C4-2B (cell line): ENCODE measurements around the gene SLC2A11.

Experiments
- H3K27ac ChIP-seq: fragments of 450-650 bp; 2 replicates; pipeline ENCODE4 v1.5.1; 2017
- ZFX ChIP-seq: fragments of 450-650 bp; IDR thresholded peaks from 2 replicates; pipeline ENCODE4 v1.6.1; 2017
- TF ChIP-seq, protein P1 (sequence below): fragments of 450-650 bp; conservative IDR thresholded peaks from 2 replicates; pipeline ENCODE4 v1.5.1; 2017; ENCODE audit warnings: mild to moderate bottlenecking

Gene SLC2A11

DNA sequence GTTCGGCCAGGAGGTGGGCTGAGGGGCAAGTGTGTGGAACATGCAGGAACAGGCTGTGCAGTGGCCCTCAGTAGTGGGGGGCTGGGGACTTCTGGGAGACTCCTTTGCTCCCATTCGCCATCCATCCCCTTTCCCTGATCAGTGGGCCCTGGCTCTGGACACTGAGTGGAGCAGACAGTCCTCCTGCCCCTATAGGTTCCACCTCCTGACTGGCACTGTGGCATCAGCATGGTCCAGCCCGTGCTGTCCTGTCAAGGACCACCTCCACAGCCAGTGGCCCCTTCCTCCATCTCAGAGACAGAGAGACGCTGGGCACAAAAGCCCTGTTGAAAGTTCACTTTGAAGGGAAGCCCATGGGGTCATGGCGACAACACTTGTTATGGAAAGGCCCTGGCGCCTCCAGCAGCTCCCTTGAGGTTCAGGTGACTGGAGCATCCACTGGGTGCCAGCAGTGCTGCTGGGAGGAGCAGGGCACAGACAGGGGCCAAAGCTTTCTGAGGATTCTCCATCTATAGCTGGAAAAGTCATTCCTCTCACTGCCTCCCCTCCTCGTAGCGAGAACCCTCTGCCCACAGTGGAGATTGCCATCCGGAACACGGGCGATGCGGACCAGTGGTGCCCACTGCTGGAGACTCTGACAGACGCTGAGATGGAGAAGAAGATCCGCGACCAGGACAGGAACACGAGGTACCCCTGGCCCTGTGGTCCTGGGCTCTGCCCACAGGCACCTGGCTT, 24.5 kb upstream of the SLC2A11 start:
- no peak for TF ChIP-seq ZFX
- TF ChIP-seq, protein P1, sequence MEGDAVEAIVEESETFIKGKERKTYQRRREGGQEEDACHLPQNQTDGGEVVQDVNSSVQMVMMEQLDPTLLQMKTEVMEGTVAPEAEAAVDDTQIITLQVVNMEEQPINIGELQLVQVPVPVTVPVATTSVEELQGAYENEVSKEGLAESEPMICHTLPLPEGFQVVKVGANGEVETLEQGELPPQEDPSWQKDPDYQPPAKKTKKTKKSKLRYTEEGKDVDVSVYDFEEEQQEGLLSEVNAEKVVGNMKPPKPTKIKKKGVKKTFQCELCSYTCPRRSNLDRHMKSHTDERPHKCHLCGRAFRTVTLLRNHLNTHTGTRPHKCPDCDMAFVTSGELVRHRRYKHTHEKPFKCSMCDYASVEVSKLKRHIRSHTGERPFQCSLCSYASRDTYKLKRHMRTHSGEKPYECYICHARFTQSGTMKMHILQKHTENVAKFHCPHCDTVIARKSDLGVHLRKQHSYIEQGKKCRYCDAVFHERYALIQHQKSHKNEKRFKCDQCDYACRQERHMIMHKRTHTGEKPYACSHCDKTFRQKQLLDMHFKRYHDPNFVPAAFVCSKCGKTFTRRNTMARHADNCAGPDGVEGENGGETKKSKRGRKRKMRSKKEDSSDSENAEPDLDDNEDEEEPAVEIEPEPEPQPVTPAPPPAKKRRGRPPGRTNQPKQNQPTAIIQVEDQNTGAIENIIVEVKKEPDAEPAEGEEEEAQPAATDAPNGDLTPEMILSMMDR = no peak
- no peak overlapping the region for H3K27ac ChIP-seq

DNA sequence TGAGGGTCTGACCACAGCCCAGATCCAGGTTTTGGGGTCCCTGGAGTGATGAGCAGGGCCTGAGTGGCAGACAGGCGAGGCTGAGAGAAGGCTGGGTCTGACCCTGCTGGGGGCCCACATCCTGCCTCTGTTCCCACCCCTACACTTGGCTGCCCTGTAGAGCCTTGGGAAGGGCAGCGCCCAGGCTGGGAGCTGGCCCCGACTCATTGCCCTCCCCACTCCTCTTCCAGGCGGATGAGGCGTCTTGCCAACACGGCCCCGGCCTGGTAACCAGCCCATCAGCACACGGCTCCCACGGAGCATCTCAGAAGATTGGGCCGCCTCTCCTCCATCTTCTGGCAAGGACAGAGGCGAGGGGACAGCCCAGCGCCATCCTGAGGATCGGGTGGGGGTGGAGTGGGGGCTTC, 23.8 kb upstream of the SLC2A11 start:
- no peak for TF ChIP-seq ZFX
- TF ChIP-seq, protein P1 = no peak
- H3K27ac ChIP-seq = no peak overlapping the region

DNA sequence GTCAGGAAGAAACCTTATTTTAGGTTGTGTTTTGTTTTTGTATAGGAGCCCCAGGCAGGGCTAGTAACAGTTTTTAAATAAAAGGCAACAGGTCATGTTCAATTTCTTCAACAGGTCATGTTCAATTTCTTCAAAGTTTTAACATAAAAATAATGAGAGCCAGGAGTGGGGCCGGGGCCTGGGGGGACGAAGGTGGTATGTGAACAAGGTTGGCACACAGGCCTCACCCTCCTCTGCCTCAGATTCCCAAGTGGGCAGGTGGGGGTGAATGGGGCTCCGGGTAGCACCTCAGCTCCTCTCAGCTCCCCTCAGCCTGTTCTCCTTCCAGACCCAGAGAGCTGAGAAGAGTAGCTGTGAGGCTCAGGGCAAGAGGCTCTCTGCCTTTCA, 23.3 kb upstream of the SLC2A11 start:
- TF ChIP-seq, protein P1 = no peak
- no peak for TF ChIP-seq ZFX
- no peak overlapping the region for H3K27ac ChIP-seq

DNA sequence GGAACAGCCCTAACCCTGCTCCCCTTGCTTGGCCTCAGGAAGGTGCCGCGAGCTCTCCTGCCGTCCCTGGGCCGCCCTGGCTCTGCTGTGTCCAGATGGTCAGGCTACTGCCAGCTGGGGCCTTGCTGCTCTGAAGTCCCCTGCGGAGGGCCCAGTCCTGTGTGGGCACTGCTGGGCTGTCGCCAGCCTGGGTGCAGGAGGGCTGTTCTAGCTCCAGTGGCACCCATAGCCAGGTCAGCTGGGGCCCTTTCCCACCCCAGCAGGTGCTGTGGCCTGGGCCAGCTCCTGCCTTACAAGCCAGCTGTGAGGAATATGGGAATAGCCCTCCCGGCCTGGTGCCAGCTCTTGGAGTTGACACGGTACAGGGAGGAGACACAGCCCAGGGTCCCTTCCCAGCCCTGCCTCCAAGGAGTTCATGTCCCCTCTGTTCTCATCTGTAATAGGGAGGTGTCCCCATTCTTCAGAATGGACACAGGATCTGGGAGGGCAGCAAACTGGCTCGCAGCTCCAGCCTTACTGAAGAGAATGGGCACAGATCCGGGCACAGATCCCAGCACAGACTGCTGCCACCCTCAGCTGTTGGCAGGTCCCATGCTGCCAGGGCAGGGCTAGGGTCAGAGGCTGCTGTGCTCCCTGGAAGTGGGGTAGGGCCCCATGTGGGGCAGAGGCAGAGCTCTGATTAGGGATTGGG, 22.7 kb upstream of the SLC2A11 start:
- H3K27ac ChIP-seq = no peak overlapping the region
- TF ChIP-seq, protein P1 = no peak
- no peak for TF ChIP-seq ZFX

DNA sequence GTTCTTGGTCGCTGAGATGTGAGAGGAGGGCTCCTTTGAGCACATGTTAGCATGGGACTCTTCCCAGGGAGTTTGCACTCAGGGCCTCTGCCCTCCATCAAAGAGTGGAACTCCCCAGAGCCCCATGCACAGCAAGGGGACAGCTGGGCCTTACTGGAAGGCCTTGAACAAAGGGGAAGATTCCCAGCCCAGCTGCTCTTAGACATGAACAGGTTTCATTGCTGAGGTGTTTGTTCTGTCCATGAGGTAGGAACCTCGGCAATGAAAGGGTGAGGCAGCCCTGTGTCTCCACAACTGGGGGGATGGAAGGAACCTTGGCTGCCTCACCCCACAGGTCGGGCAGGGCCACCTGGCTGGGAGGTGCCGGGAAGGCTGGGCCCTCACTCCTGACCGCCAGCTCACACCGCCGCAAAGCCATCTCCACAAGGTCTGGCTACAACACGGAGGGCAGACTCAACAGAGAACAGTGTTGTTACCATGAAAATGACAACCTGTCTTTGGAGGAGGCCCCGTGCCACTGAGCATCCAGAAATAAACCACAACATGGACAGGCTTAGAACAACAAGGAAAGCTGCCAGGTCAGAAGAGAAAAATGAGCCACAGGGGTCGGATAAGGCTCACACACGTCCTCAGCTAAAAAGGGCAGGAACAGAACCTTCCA, 22.1 kb upstream of the SLC2A11 start:
- TF ChIP-seq, protein P1 = no peak
- no peak for TF ChIP-seq ZFX
- H3K27ac ChIP-seq = no peak overlapping the region

DNA sequence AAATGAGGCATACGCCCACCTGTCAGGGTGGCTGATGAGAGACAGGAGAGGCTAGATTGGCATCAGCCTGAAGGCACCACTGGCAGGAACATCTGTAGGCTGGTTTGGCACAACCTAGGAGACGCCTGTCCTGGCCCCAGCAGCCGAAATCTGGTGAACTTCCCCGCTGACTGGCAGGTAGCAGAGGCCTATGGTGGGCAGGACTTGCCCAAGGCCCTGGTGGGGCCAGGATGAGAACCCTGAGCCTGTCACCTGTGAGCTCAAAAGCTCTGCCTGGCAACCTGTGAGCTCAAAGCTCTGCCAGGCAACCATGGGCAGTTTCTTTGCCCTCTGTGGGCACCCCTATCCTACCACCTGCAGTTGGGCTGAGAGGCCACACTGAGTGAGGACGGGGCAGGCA, 21.4 kb upstream of the SLC2A11 start:
- TF ChIP-seq, protein P1 = no peak
- no peak for TF ChIP-seq ZFX
- H3K27ac ChIP-seq = no peak overlapping the region
